Metanephros (tissue), 2 donors: ENCODE measurements around the gene INO80. TPM values are rescaled to one million over a fixed set of nuclear protein-coding genes. Genes with fewer than 3 reads are reported as not detected.

Experiments used
- small RNA-seq: library from RNA; depleted of rRNA; stranded (forward); fragments of <200 nt; gene quantifications from one replicate; pipeline ENCODE3, GENCODE V24; 2014; ENCODE audit warnings: low replicate concordance
- total RNA-seq: library from RNA; depleted of rRNA; stranded (reverse); fragments of >200 nt; gene quantifications from one replicate; pipeline ENCODE4 v1.2.3, GENCODE V29; 2014

INO80 gene, protein sequence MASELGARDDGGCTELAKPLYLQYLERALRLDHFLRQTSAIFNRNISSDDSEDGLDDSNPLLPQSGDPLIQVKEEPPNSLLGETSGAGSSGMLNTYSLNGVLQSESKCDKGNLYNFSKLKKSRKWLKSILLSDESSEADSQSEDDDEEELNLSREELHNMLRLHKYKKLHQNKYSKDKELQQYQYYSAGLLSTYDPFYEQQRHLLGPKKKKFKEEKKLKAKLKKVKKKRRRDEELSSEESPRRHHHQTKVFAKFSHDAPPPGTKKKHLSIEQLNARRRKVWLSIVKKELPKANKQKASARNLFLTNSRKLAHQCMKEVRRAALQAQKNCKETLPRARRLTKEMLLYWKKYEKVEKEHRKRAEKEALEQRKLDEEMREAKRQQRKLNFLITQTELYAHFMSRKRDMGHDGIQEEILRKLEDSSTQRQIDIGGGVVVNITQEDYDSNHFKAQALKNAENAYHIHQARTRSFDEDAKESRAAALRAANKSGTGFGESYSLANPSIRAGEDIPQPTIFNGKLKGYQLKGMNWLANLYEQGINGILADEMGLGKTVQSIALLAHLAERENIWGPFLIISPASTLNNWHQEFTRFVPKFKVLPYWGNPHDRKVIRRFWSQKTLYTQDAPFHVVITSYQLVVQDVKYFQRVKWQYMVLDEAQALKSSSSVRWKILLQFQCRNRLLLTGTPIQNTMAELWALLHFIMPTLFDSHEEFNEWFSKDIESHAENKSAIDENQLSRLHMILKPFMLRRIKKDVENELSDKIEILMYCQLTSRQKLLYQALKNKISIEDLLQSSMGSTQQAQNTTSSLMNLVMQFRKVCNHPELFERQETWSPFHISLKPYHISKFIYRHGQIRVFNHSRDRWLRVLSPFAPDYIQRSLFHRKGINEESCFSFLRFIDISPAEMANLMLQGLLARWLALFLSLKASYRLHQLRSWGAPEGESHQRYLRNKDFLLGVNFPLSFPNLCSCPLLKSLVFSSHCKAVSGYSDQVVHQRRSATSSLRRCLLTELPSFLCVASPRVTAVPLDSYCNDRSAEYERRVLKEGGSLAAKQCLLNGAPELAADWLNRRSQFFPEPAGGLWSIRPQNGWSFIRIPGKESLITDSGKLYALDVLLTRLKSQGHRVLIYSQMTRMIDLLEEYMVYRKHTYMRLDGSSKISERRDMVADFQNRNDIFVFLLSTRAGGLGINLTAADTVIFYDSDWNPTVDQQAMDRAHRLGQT (N-terminal part only)
- total RNA-seq, result 38.5 TPM

DNA sequence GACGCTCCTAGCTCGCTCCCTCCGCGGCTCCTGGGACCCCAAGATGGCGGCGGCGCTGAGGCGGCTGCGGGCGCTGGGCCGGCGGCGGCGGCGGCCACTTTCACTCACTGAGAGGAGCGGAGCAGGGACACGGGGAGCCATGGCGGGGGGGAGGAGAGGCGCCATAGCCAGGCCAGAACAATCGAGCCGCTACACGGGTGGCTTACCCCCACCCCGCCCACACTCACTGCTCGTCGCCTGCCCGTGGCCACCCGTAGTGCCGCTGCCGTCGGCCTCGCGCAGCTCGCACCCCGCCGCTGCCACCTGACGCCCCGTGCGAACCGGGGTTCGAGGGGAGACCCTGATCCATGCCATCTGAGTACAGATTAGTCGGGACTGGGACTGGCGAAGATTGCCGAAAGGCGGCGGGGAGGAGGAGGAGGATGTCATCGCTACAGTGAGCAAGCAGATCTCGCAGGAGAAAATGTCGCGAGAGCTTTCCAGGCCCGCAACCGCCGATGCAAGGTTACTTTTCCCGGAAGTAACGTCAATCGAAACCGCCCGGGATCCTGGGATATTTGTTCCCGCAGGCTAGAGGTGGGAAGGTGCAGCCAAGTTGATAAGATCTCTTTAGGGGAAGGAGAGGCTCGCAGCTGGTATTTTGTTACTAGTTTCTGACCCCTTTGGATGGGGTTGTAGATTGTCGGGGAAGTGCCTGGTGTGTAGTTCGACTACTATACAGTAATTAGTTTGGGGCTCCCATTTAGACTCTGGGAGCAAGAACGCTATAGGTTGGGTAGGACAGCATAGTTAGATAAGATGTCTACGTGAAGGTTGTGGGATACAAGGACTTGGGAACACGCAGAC is at the start of gene INO80:
TSS of gene INO80 (minus strand) at position 165 of the 846 bp plus-strand sequence. CDS start 19,970 bp downstream, outside the sequence.

DNA sequence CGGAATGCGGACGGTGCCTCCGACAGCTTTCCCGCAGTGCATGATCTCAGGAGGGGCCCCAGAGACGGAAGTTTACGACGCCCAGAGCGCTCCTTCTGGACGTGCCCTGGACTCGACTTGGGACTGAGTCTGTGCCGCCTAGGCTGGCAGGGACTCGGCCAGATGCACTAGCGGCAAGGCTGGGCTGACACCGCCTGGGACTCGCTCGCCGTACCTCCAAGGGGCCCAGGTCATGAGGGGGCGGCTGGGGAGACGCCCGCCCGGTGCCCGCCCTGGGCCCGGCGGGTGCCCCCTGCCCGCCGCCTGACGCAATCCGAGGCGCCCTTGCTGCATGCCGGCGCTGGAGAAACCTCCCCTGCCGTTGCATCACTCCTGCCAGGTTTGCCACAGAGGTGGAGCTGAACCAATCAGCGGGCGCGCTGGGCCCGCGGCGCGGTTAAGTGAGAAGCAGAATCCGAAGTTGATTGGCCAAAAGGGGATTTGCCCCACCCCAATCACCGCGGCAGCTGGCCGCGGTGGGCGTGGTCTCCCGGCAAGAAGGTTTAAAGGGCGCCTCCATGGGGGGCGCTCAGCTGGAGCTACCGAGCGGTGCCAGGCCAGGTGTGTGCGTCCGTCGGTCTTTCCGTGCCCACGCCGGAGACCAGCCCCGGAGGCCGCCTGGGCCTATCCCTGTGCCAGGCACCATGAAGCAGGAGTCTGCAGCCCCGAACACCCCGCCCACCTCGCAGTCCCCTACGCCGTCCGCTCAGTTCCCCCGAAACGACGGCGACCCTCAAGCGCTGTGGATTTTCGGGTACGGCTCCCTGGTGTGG is 163.0 kb downstream of the INO80 start, which contains the start of gene CHAC1:
TSS of gene CHAC1 (plus strand) at position 571 of the 812 bp plus-strand sequence. CDS start at position 684, 113 bp downstream.

Small RNA genes lying within 50 kb of the gene (small RNA-seq; reads per million reads assigned to genes)
- gene ISCA1P4, result not detected

Other genes starting within 250 kb of the INO80 start
- gene RHOV, start 242.0 kb downstream of the INO80 start, total RNA-seq, result 3.3 TPM
- 23.5 TPM for gene VPS18, start 221.8 kb downstream of the INO80 start, total RNA-seq
- gene DLL4, start 186.9 kb downstream of the INO80 start, total RNA-seq, result 28.3 TPM
- 1.6 TPM for gene CHAC1, start 162.8 kb downstream of the INO80 start, total RNA-seq
- gene EXD1, start 114.5 kb upstream of the INO80 start, total RNA-seq, result not detected
- 61.0 TPM for gene CHP1, start 115.0 kb upstream of the INO80 start, total RNA-seq
- 6.4 TPM for gene OIP5, start 216.3 kb upstream of the INO80 start, total RNA-seq
- 89.6 TPM for gene NUSAP1, start 216.6 kb upstream of the INO80 start, total RNA-seq